ENCODE data around the gene NKX1-2. TPM values are rescaled to one million over a fixed set of nuclear protein-coding genes. Genes with fewer than 3 reads are reported as not detected.
A peak's percentile ranks its signal among the peaks of the same experiment; 100 is the strongest.

The NKX1-2 gene
- total RNA-seq, 1 experiment from 2014 or later = 3.4 TPM

DNA sequence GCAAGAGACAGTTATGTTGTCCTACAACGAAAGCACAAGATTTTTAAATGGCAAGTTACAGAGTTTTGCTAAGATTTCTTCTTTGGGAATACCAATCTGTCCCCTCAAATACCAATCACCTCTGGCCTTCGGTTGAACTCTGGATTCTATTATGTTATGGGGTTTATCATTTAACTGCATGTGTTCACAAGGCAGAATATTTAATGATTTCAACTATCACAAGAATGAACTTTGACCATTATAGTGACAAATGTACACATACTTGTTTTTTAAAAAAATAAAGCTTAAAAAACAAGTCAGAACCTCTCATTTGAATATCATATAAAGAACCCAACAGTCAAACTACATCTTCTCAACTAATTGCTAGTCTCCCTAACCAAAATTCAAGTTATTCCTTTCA, 42.4 kb downstream of the NKX1-2 start:
- no peaks in the 10 kb centered on the region for H3K27me3 ChIP-seq (ENCODE audit: insufficient read depth, low read length)
- H4K20me1 ChIP-seq (ENCODE audit: insufficient read depth) = no peaks in the 10 kb centered on the region; the same call in 1 of the 2 replicates
- intact Hi-C loops (cut with micrococcal nuclease) = no loop called here
- POLR2A ChIA-PET = no interaction called here
- TSS peak; percentile 23 for BruUV-seq (replicated peaks)
- DNase-seq (ENCODE audit: low read depth, low spot score) (no peak), ATAC-seq (no peak)
- no peak overlapping the region for H3K4me2 ChIP-seq (ENCODE audit: low read length)
- CTCF ChIA-PET = interaction anchor here (1.6 to 1.7 kb wide), 2 partner anchors 18 to 413 kb away, joined by 4 to 5 read pairs; no protein-coding TSS in a partner anchor
- no peaks in the 10 kb centered on the region for H3K9me2 ChIP-seq (ENCODE audit: insufficient read depth)
- H3K36me3 ChIP-seq (ENCODE audit: control insufficient read depth in 1 of 2, insufficient read depth in 2 of 2, low read length in 2 of 2) = peaks cover 30 to 41% of the 10 kb centered on the region in 2 experiments
- H3K4me3 ChIP-seq (replicated peaks in 1 of 2; ENCODE audit: low read depth in 1 of 2, low read length in 2 of 2) = no peak overlapping the region
- H3K9ac ChIP-seq (ENCODE audit: low read length) = no peak overlapping the region
- RAD21 ChIA-PET (ENCODE audit: low non-redundant PET in 1 of 2, low total read pairs in 2 of 2, uncharacterized antibody in 2 of 2, unreplicated experiment in 2 of 2) = no interaction called here
- H3K4me1 ChIP-seq (ENCODE audit: control insufficient read depth in 1 of 2, insufficient read depth in 2 of 2, low read length in 2 of 2) = no peaks in the 10 kb centered on the region
- H2AFZ ChIP-seq (ENCODE audit: low read depth, low read length, poor library complexity, severe bottlenecking) = no peak overlapping the region
- no peak for TF ChIP-seq ATF3 (IDR thresholded peaks at IDR 0.05)
- no peak for TF ChIP-seq EGR1 (IDR thresholded peaks at IDR 0.05; ENCODE audit: low read depth)
- no peak for TF ChIP-seq ZFX (IDR thresholded peaks at IDR 0.05)
- H3K9me3 ChIP-seq (ENCODE audit: control insufficient read depth in 1 of 2, insufficient read depth in 1 of 2, low read depth in 1 of 2, low read length in 2 of 2) = no peaks in the 10 kb centered on the region
- peaks cover 3% of the 10 kb centered on the region for H3K79me2 ChIP-seq (ENCODE audit: insufficient read depth, low read length)
- no peak overlapping the region for H3K27ac ChIP-seq (ENCODE audit: low read depth, low read length)

DNA sequence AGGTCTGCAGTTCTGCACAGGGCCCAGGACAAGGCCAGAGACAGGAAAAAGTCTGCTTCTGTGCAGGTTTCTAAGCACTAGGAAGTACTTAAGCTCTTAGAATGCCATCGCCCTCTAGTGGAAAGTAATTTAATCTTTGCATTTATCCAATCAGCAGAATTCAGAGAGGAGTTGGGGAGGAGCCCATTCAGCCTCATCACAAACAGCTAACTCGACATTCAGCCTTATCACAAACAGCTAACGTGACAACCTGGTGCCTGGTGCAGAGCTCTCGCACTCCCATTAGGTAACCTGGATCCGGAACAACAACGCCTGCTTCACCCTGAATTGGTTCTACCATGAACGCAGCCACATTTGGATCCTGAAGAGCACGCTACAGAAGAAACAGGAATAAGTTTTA, 46.3 kb downstream of the NKX1-2 start:
- H3K4me1 ChIP-seq (ENCODE audit: control insufficient read depth in 1 of 2, insufficient read depth in 2 of 2, low read length in 2 of 2) = no peaks in the 10 kb centered on the region
- no peaks in the 10 kb centered on the region for H3K79me2 ChIP-seq (ENCODE audit: insufficient read depth, low read length)
- H4K20me1 ChIP-seq (ENCODE audit: insufficient read depth) = no peaks in the 10 kb centered on the region; the same call in 1 of the 2 replicates
- H3K27me3 ChIP-seq (ENCODE audit: insufficient read depth, low read length) = no peaks in the 10 kb centered on the region
- TF ChIP-seq CTCF (IDR thresholded peaks at IDR 0.05 in 2 of 3, conservative IDR thresholded peaks at IDR 0.05 in 1 of 3; ENCODE audit: borderline replicate concordance in 1 of 3, insufficient read depth in 1 of 3, low read depth in 2 of 3, low read length in 2 of 3) = peak; percentile 70 to 86 (median 75); a peak in 5 of 6 replicates
- TF ChIP-seq CEBPB (IDR thresholded peaks at IDR 0.05; ENCODE audit: low read depth) = no peak
- TF ChIP-seq RAD21 (IDR thresholded peaks at IDR 0.05; ENCODE audit: low read depth) = peak; percentile 75
- H3K36me3 ChIP-seq (ENCODE audit: control insufficient read depth in 1 of 2, insufficient read depth in 2 of 2, low read length in 2 of 2) = peaks cover 51 to 58% of the 10 kb centered on the region in 2 experiments
- H3K9me3 ChIP-seq (ENCODE audit: control insufficient read depth in 1 of 2, insufficient read depth in 1 of 2, low read depth in 1 of 2, low read length in 2 of 2) = no peaks in the 10 kb centered on the region
- ATAC-seq = peak; percentile 98
- no TSS peak for BruUV-seq (replicated peaks)
- POLR2A ChIA-PET = interaction anchor here (1.0 to 2.5 kb wide), 4 partner anchors 9 to 409 kb away, joined by 3 to 17 read pairs (median 4); partner anchors contain the start of gene OAT
- intact Hi-C loops (cut with micrococcal nuclease) = loop anchor here (1.0 kb wide), 1 partner anchor 408 kb away; no protein-coding TSS in a partner anchor
- H3K4me3 ChIP-seq (replicated peaks in 1 of 2; ENCODE audit: low read depth in 1 of 2, low read length in 2 of 2) = no peak overlapping the region
- 0 out of 2 replicates have a peak overlapping the region, but pooled peaks have one; percentile 4 for H3K27ac ChIP-seq (ENCODE audit: low read depth, low read length)
- CTCF ChIA-PET = interaction anchor here (0.6 to 2.9 kb wide), 28 partner anchors 9 to 821 kb away, joined by 3 to 64 read pairs (median 4); partner anchors contain the start of genes CHST15, LHPP and OAT
- no peaks in the 10 kb centered on the region for H3K9me2 ChIP-seq (ENCODE audit: insufficient read depth)
- DNase-seq (ENCODE audit: low read depth, low spot score) = peak; percentile 89
- no peak overlapping the region for H3K9ac ChIP-seq (ENCODE audit: low read length)
- no peak overlapping the region for H2AFZ ChIP-seq (ENCODE audit: low read depth, low read length, poor library complexity, severe bottlenecking)
- RAD21 ChIA-PET (ENCODE audit: low non-redundant PET in 1 of 2, low total read pairs in 2 of 2, uncharacterized antibody in 2 of 2, unreplicated experiment in 2 of 2) = interaction anchor here (0.9 to 1.4 kb wide), 5 partner anchors 14 to 409 kb away, joined by 3 to 7 read pairs (median 4); no protein-coding TSS in a partner anchor
- no peak overlapping the region for H3K4me2 ChIP-seq (ENCODE audit: low read length)
